ENCODE results near the gene CCL14.
A peak's percentile ranks its signal among the peaks of the same experiment; 100 is the strongest.

Gene CCL14

GRCh38 chr17:35991075-35991474, 4.5 kb upstream of the CCL14 start:
- DNase-seq = no peak

GRCh38 chr17:35988164-35988563, 1.6 kb upstream of the CCL14 start:
- no peak for DNase-seq

- no peak for DNase-seq
These were observed 2.4 kb downstream of the CCL14 start for GRCh38 chr17:35984140-35984539.

- DNase-seq = no peak
These were observed 3.9 kb downstream of the CCL14 start for GRCh38 chr17:35982409-35983191.

GRCh38 chr17:35981908-35982330, 4.6 kb downstream of the CCL14 start:
- DNase-seq = no peak

GRCh38 chr17:35981246-35981645, 5.3 kb downstream of the CCL14 start, which contains the start of gene CCL16:
CCL16 (minus strand) TSS chr17:35981497; CDS start chr17:35981420, 77 bp downstream.
- no peak for DNase-seq

GRCh38 chr17:35978346-35978745, 8.2 kb downstream of the CCL14 start:
- no peak for DNase-seq

- no peak for DNase-seq
These were observed 9.0 kb downstream of the CCL14 start for GRCh38 chr17:35977509-35977908.

- no peak for DNase-seq
These were observed 12.9 kb downstream of the CCL14 start for GRCh38 chr17:35973333-35974260.

GRCh38 chr17:35972945-35973332, 13.6 kb downstream of the CCL14 start:
- DNase-seq = no peak

- no peak for DNase-seq
These were observed 14.0 kb downstream of the CCL14 start for GRCh38 chr17:35972535-35972934.

GRCh38 chr17:35972066-35972465, 14.5 kb downstream of the CCL14 start:
- DNase-seq = no peak

- DNase-seq = peak in 45 of 51 donors; percentile 1 to 87 (median 47)
These were observed 16.8 kb downstream of the CCL14 start for GRCh38 chr17:35969558-35970380.

- no peak for DNase-seq
These were observed 17.9 kb downstream of the CCL14 start for GRCh38 chr17:35968520-35969054.

- DNase-seq = no peak
These were observed 21.3 kb downstream of the CCL14 start for GRCh38 chr17:35965272-35965671.

- DNase-seq = no peak
These were observed 22.9 kb downstream of the CCL14 start for GRCh38 chr17:35963663-35964062.

- DNase-seq = no peak
These were observed 32.8 kb downstream of the CCL14 start for GRCh38 chr17:35953720-35954119.

- no peak for DNase-seq
These were observed 37.1 kb downstream of the CCL14 start for GRCh38 chr17:35949401-35949800.

GRCh38 chr17:35948092-35948491, 38.4 kb downstream of the CCL14 start:
- DNase-seq = no peak

- peak in 9 of 51 donors; percentile 0 to 15 (median 3) for DNase-seq
These were observed 39.4 kb downstream of the CCL14 start for GRCh38 chr17:35947156-35947585.

GRCh38 chr17:35944151-35944550, 42.4 kb downstream of the CCL14 start:
- DNase-seq = no peak

All from hypothalamus (tissue), 51 donors.